ENCODE measurements around the gene TTC23L. TPM values are rescaled to one million over a fixed set of nuclear protein-coding genes. Genes with fewer than 3 reads are reported as not detected.
"Not testable (repeated sequence)": the region's sequence is repeated elsewhere in the genome, so short reads cannot be mapped to it uniquely, and the experiment has no call there.

TTC23L gene
- total RNA-seq, 1 donor from 2014 or later = 0.41 TPM

- no peak for DNase-seq (ENCODE audit: extremely low read depth, low read depth, low spot score)
Measured at GRCh38 chr5:34915856-34916192, 76.9 kb downstream of the TTC23L start.

- no peak for DNase-seq (ENCODE audit: extremely low read depth, low read depth, low spot score)
Measured at GRCh38 chr5:34916518-34916917, 77.6 kb downstream of the TTC23L start.

- no peak for DNase-seq (ENCODE audit: extremely low read depth, low read depth, low spot score)
Measured at GRCh38 chr5:34918025-34918424, 79.1 kb downstream of the TTC23L start.

- DNase-seq (ENCODE audit: extremely low read depth, low read depth, low spot score) = no peak
Measured at GRCh38 chr5:34919077-34919476, 80.1 kb downstream of the TTC23L start.

GRCh38 chr5:34923256-34923655 is 84.3 kb downstream of the TTC23L start:
- DNase-seq (ENCODE audit: extremely low read depth, low read depth, low spot score) = not testable (repeated sequence)

- peak; percentile 62 for DNase-seq (ENCODE audit: extremely low read depth, low read depth, low spot score)
Measured at GRCh38 chr5:34923694-34924461, 84.9 kb downstream of the TTC23L start.

- no peak for DNase-seq (ENCODE audit: extremely low read depth, low read depth, low spot score)
Measured at GRCh38 chr5:34924462-34924765, 85.5 kb downstream of the TTC23L start.

- no peak for DNase-seq (ENCODE audit: extremely low read depth, low read depth, low spot score)
Measured at GRCh38 chr5:34926318-34926888, 87.4 kb downstream of the TTC23L start.

- DNase-seq (ENCODE audit: extremely low read depth, low read depth, low spot score) = no peak
Measured at GRCh38 chr5:34927785-34928184, 88.8 kb downstream of the TTC23L start.

- DNase-seq (ENCODE audit: extremely low read depth, low read depth, low spot score) = no peak
Measured at GRCh38 chr5:34928267-34928666, 89.3 kb downstream of the TTC23L start.

- no peak for DNase-seq (ENCODE audit: extremely low read depth, low read depth, low spot score)
Measured at GRCh38 chr5:34929134-34929719, 90.3 kb downstream of the TTC23L start, which contains the start of gene DNAJC21. TSS of gene DNAJC21 (plus strand) at chr5:34929559. CDS start at chr5:34929820, 261 bp downstream.

- DNase-seq (ENCODE audit: extremely low read depth, low read depth, low spot score) = no peak
Measured at GRCh38 chr5:34929720-34930461, 90.9 kb downstream of the TTC23L start.

- DNase-seq (ENCODE audit: extremely low read depth, low read depth, low spot score) = no peak
Measured at GRCh38 chr5:34930462-34930844, 91.5 kb downstream of the TTC23L start.

- no peak for DNase-seq (ENCODE audit: extremely low read depth, low read depth, low spot score)
Measured at GRCh38 chr5:34930870-34931269, 91.9 kb downstream of the TTC23L start.

GRCh38 chr5:34932947-34933346 is 94.0 kb downstream of the TTC23L start:
- DNase-seq (ENCODE audit: extremely low read depth, low read depth, low spot score) = no peak

- DNase-seq (ENCODE audit: extremely low read depth, low read depth, low spot score) = no peak
Measured at GRCh38 chr5:34941936-34942335, 103.0 kb downstream of the TTC23L start.

- DNase-seq (ENCODE audit: extremely low read depth, low read depth, low spot score) = no peak
Measured at GRCh38 chr5:34944044-34944443, 105.1 kb downstream of the TTC23L start.

- DNase-seq (ENCODE audit: extremely low read depth, low read depth, low spot score) = no peak
Measured at GRCh38 chr5:34944460-34945047, 105.6 kb downstream of the TTC23L start.

All from glomerular endothelial cell (primary cell).